ENCODE measurements around the gene HDAC11.
A peak's percentile ranks its signal among the peaks of the same experiment; 100 is the strongest.
"Not testable (repeated sequence)": the region's sequence is repeated elsewhere in the genome, so short reads cannot be mapped to it uniquely, and the experiment has no call there.

HDAC11 gene, protein sequence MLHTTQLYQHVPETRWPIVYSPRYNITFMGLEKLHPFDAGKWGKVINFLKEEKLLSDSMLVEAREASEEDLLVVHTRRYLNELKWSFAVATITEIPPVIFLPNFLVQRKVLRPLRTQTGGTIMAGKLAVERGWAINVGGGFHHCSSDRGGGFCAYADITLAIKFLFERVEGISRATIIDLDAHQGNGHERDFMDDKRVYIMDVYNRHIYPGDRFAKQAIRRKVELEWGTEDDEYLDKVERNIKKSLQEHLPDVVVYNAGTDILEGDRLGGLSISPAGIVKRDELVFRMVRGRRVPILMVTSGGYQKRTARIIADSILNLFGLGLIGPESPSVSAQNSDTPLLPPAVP

DNA sequence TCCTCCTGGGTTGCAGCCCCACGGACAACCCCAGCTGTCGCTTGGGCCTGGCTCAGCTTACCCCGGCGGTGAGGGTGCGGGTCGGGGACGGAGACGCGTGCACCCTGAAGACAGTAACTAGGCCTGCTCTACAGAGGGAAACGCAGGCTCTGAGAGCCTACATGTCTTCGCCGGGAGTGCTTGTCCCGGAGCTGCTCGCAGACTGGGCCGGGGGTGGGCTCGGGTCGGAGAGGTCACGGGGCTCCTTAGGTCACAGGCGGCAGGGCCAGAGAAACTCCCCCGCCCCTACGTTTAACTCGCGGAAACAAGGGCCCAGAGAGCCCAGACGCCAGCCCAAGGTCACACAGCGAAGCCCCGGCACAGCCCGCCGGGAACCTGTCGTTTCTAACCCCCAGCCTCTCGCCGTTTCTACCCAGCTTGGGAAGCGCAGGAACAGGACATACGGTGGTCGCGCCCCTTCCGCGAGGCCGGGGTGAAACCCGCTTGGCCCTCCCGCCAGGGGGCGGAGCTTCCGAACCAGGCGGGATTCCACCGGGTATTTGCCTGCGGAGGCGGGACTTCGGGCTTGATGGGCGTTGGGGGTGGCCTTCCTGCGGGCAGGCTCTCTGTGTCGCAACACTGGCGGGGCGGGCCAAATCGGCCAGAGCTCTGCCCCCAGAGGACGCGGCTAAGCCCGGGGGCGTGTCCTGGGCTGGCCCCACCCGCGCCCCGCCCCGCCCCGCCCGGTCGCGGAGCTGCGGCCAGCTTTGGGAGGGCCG lies at the start of gene HDAC11:
TSS of gene HDAC11 (plus strand) at position 725 of the 758 bp plus-strand sequence. CDS start 42 bp downstream, outside the sequence.
- peak; percentile 55 for DNase-seq

DNA sequence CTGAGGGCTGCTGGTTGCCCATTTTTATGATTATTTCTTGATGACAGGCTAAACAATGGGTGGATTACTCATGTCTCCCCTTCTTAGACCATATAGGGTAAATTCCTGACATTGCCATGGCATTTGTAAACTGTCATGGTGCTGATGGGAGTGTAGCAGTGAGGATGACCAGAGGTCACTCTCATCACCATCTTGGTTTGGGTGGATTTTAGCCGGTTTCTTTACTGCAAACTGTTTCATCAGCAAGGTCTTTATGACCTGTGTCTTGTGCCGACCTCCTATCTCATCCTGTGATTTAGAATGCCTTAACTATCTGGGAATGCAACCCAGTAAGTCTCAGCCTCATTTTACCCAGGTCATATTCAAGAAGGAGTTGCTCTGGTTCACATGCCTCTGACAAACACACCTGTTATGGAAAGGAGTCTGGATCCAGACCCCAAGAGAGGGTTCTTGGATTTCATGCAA lies 49.7 kb upstream of the HDAC11 start:
- not testable (repeated sequence) for DNase-seq

DNA sequence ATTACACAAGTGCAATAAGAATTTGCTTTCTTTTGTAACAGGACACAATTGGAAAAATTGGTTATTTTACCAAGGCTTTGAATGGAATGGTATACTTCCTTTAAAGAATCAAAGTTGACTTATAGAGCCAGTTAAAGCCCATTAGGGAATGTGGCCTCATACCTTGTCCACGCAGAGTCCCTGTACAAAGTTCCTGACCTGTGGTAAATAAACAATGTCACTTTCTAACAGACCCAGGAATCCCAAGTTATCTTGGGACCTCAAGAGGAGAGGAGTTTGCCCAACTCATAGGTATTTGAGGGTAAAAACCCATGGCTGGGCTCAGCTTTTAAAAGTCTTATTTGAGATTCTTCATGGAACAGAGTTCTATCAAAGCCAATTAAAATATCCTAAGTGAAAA lies 48.0 kb upstream of the HDAC11 start:
- DNase-seq: no peak

DNA sequence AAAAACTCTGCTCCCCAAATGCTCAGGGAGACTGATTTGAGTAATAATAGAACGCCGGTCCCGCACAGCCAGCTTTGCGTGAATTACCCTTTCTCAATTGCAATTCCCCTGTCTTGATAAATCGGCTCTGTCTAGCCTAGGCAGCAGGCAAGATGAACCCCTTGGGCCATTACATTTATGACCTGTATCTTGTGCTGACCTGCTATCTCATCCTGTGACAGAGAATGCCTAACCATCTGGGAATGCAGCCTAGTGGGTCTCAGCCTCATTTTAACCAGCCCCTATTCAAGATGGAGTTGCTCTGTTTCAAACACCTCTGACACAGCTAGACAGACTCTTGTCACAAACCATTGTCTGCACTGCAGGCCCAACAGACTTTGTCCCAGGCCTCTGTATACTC lies 46.2 kb upstream of the HDAC11 start:
- no peak for DNase-seq

DNA sequence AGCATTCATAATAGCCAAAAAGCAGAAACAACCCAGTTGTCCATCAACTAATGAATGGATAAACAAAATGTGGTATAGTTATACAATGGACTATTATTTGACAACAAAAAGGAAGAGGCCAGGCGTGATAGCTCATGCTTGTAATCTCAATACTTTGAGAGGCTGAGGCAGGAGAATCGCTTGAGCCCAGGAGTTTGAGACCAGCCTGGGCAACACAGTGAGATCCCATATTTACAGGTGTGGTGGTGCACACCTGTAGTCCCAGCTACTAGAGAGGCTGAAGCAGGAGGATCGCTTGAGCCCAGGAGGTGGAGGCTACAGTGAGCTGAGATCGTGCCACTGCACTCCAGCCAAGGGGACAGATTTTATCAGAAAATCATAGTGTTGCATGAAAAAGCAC lies 43.9 kb upstream of the HDAC11 start:
- DNase-seq: not testable (repeated sequence)

DNA sequence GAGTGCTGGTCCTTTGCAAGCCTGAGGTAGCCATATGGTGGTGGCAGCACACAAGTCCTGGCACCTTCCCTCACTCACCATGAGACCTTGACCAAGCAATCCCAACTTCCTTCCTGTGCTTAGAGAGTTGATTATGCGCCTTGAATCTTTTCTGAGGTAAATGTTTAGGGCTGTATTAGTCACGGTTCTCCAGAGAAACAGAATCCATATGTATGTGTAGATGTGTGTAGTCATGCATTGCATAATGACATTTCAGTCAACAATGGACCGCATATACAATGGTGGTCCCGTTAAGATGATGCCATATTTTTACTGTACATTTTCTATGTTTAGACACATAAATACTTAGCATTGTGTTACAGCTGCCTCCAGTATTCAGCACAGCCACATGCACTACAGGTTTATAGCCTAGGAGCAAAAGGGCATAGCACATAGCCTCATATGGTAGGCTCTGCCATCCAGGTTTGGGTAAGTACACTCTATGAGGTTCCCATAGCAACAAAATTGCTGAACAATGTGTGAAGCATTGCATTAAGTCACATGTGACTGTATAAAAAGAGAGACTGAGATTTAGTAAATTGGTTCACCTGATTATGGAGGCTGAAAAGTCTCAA lies 39.8 kb upstream of the HDAC11 start:
- DNase-seq: no peak

DNA sequence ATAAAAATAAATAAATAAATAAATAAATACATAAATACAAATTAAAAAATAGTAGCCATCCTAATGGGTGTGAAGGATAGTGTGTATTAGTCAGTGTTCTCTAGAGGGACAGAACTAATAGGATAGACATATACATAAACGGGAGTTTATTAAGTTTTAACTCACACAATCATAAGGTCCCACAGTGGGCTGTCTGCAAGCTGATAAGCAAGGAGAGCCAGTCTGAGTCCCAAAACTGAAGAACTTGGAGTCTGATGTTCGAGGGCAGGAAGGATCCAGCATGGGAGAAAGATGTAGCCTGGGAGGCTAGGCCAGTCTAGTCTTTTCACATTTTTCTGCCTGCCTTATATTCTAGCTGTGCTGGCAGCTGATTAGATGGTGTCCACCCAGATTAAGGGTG lies 37.2 kb upstream of the HDAC11 start:
- not testable (repeated sequence) for DNase-seq

DNA sequence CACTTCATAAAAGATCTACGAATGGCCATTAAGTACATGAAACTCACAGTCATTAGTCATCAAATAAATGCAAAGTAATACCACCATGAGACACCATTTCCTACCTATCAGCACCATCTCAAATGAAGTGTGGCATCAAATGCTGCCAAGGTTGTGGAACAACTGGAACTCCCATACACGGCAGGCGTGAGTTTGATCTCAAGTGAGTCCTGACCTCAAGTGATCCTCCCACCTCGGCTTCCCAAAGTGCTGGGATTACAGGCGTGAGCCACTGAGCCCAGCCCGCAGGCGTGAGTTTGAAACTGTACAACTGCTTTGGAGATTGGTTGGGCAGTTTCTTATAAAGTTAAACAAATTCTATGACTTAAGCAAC lies 28.8 kb upstream of the HDAC11 start:
- DNase-seq: peak; percentile 23

DNA sequence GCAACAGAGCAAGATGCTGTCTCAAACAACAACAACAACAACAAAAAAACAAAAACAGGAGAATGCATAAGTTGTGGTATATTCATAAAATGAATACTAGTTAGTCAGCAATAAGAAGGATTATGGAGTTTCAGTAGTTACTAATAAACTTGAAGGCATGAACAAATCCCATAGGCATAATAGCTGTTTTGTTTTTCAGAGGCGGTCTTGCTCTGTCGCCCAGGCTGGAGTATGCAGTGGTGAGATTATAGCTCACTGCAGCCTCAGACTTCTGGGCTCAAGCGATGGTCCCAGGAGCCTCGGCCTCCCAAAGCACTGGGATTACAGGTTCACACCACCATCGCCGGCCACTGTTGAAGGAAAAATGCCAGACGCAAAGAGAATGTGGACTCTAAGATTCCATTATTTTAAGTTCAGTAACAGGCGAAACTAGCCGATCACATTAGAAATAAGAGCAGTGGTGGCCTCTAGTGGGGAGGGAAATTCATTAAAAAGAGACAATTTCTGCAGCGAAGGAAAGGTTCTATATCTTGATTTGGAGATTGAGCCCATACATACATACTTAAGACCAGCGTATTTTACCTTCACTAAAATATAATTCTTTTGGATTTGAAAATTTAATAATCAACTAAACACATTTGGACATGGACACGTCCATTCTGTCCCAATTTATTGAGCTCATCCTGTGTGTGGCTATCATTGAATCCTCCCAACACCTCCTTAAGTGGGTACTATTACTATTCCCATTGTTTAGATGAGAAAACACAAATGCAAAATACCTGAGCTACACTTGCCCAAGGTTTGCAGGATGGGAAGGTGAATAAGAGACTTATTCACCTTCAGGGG lies 27.4 kb upstream of the HDAC11 start:
- peak; percentile 27 for DNase-seq

DNA sequence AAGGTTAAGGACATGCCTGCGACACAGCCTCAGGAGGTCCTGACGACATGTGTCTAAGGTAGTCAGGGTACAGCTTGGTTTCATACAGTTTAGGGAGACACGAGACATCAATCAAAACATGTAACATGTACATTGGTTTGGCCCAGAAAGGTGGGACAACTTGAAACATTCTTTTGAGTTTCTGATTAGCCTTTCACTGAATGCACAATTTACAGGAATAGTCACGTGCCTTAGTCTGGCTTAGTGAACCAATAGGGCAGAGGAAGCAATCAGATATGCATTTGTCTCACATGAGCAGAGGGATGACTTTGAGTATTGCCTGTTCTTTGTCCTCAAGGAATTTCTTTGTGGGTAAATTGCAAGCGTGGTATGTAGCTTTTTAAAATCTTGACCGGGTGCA lies 24.5 kb upstream of the HDAC11 start:
- no peak for DNase-seq

DNA sequence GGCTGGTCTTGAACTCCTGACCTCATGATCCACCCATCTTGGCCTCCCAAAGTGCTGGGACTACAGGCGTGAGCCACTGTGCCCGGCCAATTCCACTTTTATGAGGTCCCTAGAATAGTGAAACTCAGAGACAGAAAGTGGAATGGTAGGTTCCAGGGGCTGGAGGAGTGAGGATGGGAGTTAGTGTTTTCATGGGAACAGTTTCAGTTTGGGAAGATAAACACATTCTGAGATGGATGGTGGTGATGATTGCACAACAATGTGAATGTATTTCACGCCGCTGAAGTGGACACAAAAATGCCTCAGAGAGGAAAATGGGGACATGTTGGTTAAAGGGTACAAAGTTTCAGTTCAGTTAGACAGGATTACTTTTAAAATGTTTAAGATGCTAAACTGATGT lies 22.5 kb upstream of the HDAC11 start:
- DNase-seq: no peak

DNA sequence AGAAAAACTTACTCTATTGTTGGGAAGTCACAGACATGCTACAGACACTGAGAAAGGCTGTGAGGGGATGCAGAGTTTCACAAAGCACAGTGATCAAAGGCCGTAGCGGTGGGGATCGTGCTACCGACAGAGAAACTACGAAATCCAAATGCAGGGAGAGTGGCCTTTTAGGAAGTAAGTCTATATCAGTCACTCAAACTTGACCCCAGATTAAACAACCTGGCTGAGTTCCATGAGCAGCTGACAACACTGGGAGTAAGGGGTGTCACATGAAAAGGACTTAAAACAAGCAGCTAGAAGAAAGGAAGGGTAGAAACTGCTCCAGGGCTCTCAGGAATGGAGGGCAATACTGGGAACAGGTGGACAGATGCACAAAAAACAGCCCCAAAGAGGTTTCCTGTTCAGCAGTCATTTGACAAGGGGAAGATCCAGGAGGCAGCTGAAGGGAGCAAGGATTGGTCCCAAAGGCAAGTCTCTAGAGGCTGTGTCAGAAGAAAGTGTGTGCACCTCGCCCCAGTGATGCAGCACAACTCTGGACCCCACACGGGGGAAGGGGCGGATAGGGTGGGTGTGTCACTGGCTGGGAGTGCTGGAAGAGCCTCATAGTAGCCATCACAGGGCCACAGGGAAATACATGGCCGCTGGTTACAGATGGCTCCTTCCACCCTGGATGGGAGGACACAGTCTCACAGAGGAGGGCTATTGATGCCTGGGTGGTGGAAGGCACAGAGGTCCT lies 20.3 kb upstream of the HDAC11 start:
- no peak for DNase-seq

DNA sequence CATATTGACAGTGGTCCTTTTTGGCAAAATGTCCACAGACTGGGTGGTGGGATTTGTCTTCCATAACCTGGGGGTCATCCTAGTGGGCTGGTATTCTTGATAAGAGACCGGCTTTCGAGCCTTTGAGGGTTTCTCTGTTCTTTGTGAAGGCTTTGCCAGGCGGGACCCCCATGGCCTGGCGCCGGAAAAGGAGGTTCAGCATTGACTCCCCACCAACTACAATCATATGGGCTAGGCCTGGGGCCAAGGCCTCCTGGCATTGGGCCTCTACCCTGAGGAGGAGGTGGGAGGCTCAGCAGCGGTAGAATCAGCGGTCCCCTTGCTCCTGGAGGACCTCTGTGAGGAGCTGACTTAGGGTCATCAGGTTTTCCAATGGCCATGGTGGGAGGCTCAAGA lies 19.8 kb upstream of the HDAC11 start:
- no peak for DNase-seq

DNA sequence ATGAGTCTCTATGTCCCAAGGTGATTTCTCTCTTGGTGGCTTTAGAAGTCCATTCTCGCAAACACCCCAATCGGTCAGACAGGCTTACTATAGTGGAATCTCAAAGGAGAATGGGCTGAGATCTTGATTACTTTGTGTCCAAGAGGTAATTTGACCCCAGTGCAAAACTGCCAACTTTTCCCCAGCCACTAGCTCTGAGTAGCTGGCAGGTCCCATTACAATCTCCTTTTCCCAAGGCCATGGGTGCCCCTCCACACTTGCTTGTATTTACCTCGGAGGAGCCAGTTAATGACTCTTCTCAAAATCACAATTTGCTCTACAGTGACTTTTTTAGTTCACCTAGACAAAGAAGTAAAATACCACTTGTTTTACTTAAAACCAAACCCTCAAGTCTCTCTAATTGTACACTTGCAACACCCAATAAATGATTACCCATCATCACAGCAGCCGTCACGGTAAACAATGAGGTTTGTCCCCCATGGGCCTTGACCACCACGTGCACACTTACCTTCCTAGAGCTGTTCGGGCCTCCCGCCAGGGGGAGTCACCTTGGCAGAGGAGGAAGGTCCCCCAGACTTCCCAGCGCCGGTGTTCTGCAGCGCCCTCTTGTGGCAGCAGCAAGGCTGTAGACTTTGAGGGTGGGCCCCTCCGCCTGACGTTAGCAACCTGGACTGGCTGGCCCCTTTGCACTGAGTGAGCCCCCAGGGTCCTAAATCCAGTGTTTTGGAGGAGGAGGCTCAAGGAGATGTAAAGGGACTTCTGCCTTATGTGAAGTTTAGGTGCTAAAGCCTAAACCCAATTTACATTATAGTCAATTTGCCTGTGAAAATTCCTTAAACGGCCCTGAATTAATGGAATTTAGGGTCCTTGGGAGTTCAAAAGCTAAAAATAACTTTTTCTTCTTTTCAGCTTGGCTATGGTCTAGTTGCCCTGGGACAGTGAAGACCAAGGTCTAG lies 18.7 kb upstream of the HDAC11 start:
- DNase-seq: no peak

DNA sequence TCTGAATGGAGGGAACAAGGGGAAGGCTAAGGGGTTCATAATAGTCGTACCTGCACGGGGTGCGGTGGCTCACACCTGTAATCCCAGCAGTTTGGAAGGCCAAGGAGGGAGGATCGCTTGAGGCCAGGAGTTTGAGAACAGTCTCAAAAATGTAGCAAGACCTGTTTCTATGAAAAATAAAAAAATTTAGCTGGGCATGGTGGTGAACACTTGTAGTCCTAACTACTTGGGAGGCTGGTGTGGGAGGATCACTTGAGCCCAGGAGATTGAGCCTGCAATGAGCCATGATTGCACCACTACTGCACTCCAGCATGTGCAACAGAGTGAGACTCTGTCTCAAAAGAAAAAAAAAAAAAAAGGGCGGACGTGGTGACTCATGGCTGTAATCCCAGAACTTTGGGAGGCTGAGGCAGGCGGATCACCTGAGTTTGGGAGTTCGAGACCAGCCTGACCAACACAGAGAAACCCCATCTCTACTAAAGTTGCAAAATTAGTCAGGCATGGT lies 17.9 kb upstream of the HDAC11 start:
- no peak for DNase-seq

DNA sequence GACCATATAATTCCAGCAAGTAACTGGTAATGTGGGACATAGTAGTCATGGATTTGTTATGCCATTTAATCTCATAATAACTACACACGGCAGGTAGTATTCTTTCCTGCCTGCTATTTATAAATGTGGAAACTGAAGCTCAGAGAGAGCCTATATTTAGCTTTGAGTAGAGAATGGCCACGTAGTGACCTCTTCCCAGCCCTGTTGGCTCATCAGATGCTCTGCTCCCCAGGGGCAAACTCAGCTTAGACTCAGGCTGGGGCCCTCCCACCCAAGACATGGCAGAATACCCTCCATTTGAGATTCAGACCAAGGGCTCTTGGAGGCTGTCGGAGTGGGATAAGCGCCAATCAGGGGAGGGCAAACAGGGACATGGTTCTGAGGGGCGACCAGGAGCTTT lies 17.3 kb upstream of the HDAC11 start:
- DNase-seq: no peak

DNA sequence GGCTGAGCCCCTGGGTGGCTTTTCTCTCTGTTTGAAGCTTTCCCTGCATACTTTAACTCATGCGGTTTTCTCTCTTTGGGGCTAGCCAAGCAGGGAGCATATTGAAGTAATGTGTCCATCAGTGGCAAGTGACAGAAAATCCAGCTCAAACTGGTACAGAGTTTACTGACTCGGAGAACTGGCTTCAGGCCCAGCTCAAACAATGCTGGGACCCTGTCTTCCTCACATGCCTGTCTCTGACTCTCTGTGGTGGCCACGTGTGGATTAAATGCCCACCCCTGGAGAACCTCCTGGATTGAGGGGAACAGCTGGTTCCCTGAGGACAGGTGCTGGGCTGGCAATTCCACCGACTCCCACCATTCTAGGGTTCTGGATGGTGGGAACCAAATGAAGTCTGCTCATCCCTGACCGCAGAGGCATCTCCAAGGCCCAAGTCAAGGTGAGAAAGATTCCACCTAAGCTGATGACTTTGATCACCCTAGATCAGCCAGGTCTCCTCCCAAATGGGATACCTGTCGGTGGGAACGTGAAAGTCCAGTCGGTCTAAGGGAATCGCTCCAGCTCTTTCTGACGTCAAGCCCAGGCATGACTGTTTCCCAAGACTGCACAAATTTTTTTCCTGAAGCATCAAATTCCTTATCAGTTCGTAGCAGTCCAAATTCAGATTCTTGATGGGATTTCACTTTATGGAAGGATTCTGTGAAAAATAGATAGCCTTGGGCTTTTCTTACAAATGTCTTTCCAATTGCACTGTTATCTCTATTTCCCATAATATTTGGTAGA lies 16.3 kb upstream of the HDAC11 start:
- DNase-seq: no peak

DNA sequence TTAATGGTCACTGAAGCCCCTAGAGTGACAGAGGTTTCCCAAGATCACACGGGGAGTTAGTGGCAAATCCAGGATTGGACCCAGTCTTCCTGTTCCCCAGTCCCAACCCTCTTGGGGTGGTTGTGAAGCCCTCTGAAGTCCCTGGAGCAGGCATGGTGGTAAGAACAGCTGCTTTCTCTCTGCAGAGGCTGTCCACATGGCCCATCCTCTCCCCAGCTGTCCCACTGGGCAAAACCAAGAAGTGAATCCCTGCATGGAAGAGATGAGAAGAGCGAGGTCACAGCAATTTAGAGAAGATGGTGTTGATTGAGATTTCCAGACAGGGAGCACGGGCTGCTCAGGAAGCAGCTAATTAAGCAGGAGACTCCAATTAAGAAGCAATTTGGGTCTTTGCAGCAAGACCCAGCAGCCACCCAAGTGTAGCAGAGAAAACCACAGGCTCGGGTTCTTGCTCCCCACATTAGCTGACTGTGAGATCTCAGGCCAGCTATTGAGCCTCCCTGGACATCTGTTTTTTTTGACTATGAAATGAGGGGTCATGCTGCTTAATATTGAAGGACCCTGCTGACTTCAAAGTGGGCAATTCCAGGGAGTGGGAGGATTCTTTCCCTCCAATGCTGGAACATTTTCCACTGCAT lies 14.8 kb upstream of the HDAC11 start:
- DNase-seq: no peak

DNA sequence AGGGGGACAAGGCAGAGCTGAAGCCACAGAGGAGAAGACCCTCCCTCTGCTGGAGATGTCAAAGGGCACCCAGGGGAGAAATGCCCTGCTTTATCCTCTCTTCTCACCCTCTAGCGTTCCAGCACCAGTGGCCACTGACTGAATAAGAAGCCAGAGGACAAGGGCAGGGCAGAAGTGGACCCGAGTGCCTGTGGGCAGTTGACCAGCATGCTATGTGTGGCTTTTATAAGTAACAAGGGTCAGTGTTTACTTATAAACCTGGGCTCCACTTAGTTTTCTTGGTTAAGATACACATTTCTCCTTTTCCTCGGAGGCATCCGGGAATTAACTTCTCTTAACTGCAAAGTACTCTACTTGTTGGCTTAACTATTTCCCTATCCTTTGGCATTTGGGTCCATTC lies 13.3 kb upstream of the HDAC11 start:
- no peak for DNase-seq
